Sigmoid colon (tissue), 4 donors: ENCODE results near the gene GOPC.

ENCODE experiments used
- EP300 ChIP-seq, 4 donors: sonication (generic); formaldehyde crosslinking; IDR thresholded peaks; one replicate each; pipeline ENCODE4 v1.6.1; 2017; ENCODE audit warnings: antibody characterized with exemption in 4 of 4
- POLR2A ChIP-seq, 2 donors: fragments of 450-650 bp; IDR thresholded peaks; one replicate each; pipeline ENCODE4 v1.6.1; 2016; ENCODE audit warnings: antibody characterized with exemption in 2 of 2, mild to moderate bottlenecking in 2 of 2, moderate library complexity in 2 of 2
- POLR2AphosphoS5 ChIP-seq, 4 donors: sonication (generic); formaldehyde crosslinking; IDR thresholded peaks; one replicate each; pipeline ENCODE4 v1.6.1; 2017; ENCODE audit warnings: antibody characterized with exemption in 4 of 4
- TF ChIP-seq, protein P1 (sequence below), 4 experiments: fragments of 450-650 bp in 3 of 4; fragments of 200-600 bp in 1 of 4; IDR thresholded peaks; one replicate each; pipeline ENCODE4 v1.5.1; 2016 to 2019; ENCODE audit warnings: antibody characterized with exemption in 4 of 4, mild to moderate bottlenecking in 3 of 4, moderate library complexity in 2 of 4

DNA sequence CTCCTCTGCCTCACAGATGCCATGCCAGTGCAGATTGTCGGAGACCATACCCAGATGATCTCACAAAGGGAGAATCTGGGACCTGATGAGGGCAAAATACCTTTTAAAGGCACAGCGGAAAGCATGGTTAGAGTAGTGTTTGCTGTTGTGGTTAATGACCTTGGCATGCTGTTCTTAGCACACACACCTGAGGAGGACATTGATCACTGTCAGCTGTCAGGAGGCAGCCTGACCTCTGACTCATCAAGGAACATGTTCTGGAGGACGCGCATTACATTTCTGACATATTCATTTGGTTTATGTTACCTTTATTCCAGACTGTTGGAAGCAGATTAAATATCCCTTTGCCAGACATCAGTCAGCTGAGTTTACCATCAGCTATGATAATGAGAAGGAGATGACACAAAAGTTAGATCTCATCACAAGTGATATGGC lies 57.1 kb downstream of the GOPC start:
- TF ChIP-seq POLR2AphosphoS5 (IDR thresholded peaks at IDR 0.05) (no peak), EP300 (IDR thresholded peaks at IDR 0.05) (no peak), POLR2A (IDR thresholded peaks at IDR 0.05) (no peak)
- TF ChIP-seq, protein P1, sequence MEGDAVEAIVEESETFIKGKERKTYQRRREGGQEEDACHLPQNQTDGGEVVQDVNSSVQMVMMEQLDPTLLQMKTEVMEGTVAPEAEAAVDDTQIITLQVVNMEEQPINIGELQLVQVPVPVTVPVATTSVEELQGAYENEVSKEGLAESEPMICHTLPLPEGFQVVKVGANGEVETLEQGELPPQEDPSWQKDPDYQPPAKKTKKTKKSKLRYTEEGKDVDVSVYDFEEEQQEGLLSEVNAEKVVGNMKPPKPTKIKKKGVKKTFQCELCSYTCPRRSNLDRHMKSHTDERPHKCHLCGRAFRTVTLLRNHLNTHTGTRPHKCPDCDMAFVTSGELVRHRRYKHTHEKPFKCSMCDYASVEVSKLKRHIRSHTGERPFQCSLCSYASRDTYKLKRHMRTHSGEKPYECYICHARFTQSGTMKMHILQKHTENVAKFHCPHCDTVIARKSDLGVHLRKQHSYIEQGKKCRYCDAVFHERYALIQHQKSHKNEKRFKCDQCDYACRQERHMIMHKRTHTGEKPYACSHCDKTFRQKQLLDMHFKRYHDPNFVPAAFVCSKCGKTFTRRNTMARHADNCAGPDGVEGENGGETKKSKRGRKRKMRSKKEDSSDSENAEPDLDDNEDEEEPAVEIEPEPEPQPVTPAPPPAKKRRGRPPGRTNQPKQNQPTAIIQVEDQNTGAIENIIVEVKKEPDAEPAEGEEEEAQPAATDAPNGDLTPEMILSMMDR (IDR thresholded peaks at IDR 0.05): no peak
